HL-60/S4 (cell line): ENCODE measurements around the gene KCNMB2.
"Not testable (repeated sequence)": the region's sequence is repeated elsewhere in the genome, so short reads cannot be mapped to it uniquely, and the experiment has no call there.

Source experiments
- in situ Hi-C: fragments of 300-500 bp; cut with MboI; formaldehyde crosslinking; loops from 2 replicates; pipeline ENCODE4 v1.14.3; 2022; ENCODE audit warnings: low sequenced_read_pairs

Gene KCNMB2

DNA sequence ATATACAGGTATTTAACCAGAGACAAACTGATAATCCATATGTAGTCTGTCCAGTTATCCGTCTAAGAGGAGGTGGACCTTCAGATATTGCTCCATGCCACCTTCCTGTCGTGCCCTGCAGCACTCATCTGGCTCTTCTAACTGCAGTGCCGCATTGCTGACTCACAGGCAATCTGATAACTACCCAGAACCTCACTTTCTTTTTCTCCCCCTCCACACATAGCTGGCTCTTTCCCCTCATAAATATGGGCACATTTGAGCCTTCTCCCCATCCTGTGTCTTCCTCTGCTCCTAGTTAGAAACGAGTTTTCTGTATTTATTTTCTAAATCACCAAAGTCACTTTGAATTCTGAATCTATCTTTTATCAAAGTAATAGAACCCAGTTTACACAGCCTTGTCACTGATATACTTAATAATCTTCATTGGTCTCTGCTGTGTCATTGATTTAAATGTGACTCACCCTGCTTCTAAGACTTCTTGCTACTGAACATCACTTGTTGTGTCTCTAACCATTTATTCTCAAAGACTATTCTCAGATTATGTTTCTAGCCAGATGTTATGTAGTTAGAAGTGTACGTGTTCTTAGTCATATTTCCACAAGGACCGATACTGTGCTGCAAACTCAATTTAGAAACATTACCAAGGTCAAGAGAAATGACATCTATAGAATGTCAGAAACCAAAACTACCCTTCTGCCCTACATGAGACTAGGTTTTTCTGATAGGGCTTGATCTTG lies 17.4 kb upstream of the KCNMB2 start:
- in situ Hi-C loops: no loop called here

DNA sequence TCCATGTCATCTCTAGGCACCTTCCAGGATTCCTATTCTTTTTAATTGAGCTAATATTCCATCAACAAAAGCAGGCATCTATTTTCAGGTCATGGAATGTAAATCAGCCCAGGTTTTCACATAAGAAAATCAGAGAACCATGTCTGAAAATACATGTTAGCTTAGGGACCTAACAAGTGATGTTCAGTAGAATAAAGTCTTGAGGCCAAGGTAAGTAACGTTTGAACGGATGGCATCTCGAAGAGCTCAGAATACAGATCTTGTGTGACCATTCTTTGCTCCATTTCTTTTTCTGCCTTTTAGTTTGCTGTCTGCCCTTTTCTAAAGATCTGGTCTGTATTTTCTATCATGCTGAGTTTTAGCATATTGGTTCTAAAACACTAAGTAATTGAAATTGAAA lies 16.5 kb upstream of the KCNMB2 start:
- in situ Hi-C loops: no loop called here

DNA sequence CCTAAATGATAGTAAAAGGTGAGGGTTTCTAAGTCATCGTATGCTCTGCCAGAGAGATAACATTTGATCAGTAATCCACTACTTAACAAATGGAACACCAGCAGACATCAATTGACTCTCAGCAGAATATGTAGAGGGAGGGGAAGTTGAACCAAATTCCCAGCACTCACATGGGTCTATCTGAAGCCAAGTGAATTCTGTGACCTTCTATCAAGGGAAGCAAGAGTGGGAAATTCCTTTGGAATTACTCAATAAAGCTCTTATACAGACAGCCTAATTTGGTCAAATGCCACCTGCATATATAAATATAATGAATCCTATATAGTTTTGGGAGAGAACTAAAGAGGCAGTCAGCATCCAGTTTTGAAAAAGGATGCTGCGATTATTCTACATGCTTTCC lies 15.8 kb upstream of the KCNMB2 start:
- in situ Hi-C loops: no loop called here

GRCh38 chr3:178522200-178523052 lies 13.8 kb upstream of the KCNMB2 start:
- in situ Hi-C loops: no loop called here

GRCh38 chr3:178525251-178525650 lies 11.0 kb upstream of the KCNMB2 start:
- in situ Hi-C loops: no loop called here

DNA sequence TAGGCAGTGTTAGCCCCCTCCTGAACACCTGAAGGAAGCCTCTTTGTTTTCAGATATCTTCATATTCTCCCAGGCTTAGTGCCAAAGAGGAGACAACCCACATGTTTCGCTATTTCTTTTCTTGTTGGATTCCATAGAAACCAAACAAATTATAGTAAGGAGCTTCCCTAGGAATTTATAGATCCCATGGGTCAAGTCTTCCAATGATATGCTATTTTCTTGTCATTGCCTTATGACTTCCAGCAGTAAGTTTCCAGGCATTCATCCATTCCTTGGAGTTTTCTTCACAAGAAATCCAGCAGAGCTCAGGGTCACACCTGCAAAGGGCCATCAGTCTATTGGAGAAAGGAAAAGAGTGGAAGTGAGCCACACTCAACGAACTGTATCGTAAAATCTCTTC lies 9.9 kb upstream of the KCNMB2 start:
- in situ Hi-C loops: no loop called here

- in situ Hi-C loops: no loop called here
Observed at GRCh38 chr3:178527981-178528380, 8.3 kb upstream of the KCNMB2 start.

DNA sequence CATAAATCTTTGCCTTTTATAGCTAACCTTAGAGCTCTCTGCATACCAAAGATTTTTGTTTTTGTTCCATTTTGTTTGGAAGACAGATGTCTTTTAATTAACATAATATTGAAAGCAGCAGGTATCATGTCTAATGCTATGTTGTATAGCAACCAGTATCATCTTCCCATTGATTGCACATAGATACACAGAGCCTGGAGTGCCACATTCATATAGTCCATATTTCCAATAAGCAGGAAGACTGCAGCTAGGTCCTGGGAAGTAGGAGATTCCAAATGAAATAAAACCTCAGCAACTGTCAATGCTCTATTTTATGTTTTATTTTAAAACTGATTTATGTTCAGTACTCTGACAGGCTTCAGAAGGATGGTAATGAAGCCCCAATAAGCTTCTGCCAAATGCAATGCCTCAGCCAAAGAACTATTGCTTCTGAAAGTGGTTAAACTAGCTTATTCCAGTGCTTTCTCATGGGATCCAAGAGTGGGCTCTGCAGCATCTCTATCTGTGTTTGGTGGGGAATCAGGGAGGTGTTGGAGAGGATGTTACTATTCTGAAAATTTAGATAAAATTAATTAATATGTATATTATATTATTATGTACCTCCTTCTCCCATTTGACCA lies 6.5 kb upstream of the KCNMB2 start:
- in situ Hi-C loops: no loop called here

DNA sequence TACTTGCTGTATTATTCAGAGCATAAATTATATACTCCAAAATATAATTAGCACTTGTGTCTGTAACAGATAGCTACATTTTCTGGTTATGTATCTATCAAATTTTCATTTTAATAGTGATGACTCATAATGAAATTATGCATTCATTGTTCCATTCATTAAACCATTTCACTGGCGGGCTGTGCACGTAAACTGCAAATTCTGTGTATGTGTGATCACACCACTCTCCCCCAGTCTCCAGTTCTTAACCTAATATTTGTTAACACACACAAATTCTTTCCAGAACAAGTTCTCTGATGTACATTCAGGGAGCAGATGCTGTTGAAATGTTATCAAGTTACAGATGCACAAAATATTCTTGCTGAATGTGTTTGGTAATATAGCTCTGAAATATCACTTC lies 3.8 kb upstream of the KCNMB2 start:
- in situ Hi-C loops: no loop called here

DNA sequence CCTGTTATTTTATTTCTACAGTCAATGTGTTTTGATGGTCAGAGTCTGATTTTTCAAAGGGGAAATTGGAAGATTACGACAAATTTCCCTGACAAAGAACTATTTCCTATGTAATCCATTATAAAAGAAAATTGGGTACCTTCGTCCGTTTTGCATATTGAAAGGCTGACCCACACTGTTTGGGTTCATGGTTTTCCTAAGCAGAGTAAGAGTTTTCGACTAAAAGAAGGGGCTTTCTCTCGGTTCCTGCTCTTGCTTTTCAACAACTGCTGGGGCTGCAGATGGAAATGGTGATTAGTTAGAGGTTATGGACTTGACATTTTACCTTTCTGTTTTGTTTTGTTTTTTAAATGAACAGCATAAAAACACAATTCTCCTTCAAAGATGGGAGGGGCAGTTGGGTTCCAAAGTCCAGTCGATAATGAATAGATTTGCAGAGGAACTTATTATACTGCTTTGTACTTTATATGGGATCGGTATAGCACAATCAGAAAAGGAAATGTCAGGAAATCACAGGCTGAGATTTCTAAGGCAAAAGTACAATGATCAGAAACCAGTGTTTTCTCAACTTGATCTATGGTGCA lies 978 bp downstream of the KCNMB2 start:
- in situ Hi-C loops: no loop called here

GRCh38 chr3:178538056-178538455 lies 1.8 kb downstream of the KCNMB2 start:
- in situ Hi-C loops: no loop called here

DNA sequence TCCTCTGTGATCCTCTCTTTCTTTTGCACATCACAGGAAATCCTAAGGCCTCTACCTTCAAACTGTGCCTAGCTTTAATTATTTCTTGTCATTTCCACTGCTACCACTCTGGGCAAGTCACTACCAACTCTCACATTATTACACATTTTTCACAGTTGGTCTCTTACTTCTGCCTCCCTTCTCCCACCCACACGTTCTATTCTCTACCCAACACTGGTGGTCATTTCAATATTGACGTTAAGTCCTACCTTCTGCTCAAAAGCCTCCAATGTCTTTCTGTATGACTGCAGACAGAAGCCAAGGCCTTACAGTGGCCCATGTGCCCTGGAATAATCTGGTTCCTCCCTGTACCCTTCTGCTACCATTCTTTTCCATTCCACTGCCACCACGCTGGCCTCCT lies 3.9 kb downstream of the KCNMB2 start:
- in situ Hi-C loops: no loop called here

DNA sequence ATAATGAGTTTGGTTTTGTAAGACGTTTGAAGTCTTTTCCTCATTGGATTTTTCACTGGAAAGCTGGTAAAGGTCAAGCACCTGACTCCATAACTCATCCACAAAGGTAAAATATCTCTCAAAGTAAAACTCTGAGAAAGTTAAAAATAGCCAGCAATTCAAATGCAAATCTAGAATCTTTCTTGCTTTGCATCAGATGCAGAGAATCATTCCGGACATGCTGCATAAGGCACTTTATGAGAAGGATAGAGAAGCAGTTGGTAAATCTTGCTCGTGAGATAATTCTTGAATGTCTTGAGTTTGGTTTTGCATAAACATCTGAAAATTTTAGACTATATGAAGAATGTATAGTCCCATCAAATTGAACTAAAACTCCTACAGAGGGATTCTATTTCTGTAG lies 9.1 kb downstream of the KCNMB2 start:
- in situ Hi-C loops: no loop called here

GRCh38 chr3:178546079-178546478 lies 9.8 kb downstream of the KCNMB2 start:
- in situ Hi-C loops: no loop called here

DNA sequence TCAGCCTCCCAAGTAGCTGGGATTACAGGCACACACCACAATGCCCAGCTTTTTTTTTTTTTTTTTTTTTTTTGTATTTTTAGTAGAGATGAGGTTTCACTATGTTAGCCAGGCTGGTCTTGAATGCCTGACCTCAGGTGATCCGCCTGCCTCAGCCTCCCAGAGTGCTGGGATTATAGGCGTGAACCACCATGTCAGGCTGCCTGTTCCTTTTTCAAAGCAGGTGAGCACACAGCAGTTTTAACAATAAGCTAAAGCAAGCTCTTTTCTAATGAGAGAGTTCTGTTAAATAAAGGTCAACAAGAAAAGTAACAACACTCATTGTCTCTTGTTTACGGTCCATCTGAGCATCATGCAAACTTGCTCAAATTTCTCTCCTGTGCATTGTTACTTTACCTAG lies 13.2 kb downstream of the KCNMB2 start:
- in situ Hi-C loops: not testable (repeated sequence)

DNA sequence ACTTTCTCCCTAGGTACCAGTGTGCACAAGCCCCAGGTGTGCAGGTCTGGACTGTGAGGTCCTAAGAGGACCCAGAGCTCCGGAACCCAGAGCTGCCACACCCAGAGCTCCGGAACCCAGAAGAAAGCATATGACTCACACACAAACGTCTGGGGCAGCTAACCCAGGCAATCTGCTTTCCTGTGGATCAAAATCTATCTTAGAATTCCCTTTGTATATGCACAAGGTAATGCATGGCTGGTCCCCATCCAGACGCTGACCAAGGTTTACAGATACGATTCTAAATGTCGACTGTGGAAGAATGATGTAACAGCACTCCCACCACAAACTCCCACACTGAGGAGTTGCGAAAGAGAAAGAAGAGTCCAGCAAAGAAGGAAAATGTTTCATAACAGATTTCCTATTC lies 15.7 kb downstream of the KCNMB2 start:
- in situ Hi-C loops: no loop called here

DNA sequence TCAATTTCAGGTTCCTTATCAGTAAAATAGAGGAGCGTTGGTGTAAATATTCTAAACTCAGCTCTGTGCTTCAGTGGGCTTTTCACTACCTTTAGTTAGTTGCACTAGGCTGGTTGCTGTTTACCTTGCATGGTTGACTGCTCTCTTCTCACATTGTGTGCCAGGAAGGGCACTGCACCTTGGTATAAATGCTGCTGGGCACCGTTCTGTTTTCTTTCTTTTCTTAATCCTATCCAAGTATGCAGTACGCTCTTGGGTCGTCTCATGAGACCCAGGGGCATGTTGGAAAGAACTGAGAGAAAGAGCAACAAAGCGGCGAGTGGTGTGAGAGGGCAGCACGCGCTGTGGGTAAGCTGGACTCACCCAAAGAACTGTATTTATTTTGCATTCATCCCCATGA lies 22.4 kb downstream of the KCNMB2 start:
- in situ Hi-C loops: no loop called here

DNA sequence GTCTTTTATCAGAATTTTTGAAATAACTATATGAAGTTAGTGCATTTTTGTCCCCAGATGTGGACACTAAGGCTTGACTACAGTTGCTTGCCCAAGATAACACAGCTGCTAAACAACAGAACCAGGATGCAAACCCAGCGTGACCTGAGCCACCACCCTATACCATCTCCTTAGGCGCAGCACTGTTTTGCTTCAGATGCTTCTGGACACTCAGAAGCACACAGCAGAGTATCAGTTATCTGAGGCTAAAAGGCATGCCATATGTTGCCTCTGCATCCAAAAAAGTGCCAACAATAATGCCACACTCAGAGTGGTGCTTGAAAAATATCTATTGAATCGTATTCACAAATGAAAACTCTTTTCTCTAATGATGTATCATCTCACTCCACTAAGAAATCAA lies 24.5 kb downstream of the KCNMB2 start:
- in situ Hi-C loops: no loop called here

- in situ Hi-C loops: no loop called here
Observed at GRCh38 chr3:178561239-178561638, 25.0 kb downstream of the KCNMB2 start.

DNA sequence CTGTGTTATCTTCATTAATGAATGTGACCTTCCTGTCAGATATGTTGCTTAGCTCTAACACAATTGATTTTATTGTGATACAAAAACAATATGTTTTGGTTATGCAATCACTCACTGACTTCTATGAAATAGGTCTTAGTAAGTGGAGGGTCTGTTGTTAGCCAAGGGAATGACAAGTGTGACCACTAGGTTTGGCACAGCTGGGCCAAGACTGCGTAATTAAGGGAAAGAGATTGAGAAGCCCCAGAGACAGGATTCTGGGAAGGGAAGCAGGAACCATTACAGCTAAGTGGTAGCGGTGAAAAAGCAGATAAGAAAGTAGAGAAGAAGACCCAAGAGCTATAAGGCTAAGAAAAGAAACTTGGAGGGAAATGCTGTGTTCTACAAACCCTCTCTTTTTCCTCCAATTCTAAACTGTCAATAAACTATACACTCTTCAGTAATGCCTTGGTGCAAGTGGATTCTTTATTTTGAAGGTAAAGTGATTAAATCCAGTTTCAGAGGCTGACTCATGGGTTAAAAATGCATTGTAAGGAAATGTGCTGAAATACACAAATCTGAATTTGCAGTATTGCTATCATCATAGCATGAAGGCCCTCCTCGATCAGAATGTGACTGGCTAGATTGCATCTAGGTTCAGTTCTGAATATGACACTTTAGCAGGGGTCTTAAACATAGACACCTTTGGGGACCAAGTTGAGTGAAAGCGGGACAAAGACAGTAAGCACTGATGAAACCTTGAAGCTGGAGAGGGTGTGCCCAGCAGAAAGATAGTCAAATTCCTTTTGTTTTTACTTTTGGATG lies 26.1 kb downstream of the KCNMB2 start:
- in situ Hi-C loops: no loop called here

DNA sequence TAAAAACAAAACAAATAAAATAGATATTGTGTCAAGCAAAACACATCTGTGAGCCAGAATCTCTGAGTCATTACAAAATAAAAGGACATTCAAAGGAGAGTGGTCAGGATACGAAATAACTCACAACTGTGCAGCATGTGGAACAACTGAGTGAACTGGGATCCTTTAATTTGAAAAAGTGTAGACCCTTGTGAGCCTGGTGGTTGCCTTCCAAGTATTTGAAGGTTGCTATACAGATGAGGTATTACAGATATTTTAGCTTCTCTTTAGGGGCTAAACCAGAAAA lies 26.7 kb downstream of the KCNMB2 start:
- in situ Hi-C loops: no loop called here
